ENCODE results near the gene P2RX1.

The P2RX1 gene

DNA sequence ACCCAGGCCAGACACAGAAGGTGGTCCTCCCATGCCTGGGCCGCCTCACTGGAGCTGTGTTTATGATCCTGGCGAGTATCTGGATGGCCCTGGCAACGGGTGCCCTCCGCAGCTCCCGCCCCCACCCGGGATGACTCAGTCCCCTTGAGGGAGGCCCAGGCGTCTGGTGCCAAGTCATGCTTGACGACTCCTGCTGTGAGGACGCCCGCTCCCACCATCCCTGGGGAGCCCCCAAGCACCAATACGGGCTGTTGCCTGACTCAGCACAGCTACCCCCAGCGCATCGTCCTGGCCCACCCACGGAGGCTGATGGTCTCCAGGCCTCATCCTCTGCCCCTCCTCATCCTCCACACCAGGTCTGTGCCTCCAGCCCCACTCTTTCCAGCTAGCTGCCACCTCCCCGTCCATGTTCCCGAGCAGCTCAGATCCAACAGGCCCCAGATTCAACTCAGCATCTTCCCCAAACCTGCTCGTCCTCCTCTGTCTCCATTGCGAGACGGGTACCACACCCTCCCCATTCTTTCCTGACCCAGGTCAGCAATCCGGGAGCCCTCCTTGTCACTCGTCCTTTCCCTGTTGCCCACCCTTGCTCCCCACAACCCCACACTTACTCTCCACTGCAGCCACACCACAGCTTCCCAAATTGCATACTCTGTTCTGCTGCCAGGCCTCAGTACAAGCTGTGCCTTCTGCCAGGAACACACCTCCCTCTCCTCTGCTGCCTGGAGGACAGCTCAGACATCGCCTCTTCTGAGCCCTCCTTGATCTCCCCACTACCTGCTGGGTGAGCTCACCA lies 26.0 kb downstream of the P2RX1 start:
- no peak for DNase-seq (ENCODE audit: low spot score)
- TF ChIP-seq, protein P1, sequence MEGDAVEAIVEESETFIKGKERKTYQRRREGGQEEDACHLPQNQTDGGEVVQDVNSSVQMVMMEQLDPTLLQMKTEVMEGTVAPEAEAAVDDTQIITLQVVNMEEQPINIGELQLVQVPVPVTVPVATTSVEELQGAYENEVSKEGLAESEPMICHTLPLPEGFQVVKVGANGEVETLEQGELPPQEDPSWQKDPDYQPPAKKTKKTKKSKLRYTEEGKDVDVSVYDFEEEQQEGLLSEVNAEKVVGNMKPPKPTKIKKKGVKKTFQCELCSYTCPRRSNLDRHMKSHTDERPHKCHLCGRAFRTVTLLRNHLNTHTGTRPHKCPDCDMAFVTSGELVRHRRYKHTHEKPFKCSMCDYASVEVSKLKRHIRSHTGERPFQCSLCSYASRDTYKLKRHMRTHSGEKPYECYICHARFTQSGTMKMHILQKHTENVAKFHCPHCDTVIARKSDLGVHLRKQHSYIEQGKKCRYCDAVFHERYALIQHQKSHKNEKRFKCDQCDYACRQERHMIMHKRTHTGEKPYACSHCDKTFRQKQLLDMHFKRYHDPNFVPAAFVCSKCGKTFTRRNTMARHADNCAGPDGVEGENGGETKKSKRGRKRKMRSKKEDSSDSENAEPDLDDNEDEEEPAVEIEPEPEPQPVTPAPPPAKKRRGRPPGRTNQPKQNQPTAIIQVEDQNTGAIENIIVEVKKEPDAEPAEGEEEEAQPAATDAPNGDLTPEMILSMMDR (IDR thresholded peaks at IDR 0.05; ENCODE audit: borderline replicate concordance, control extremely low read depth, extremely low read depth, insufficient read depth, missing control alignments): no peak
- in situ Hi-C loops (cut with MboI; ENCODE audit: low sequenced_read_pairs, unreplicated experiment): no loop called here

GRCh38 chr17:3889325-3890012 lies 26.8 kb downstream of the P2RX1 start:
- in situ Hi-C loops (cut with MboI; ENCODE audit: low sequenced_read_pairs, unreplicated experiment): no loop called here
- DNase-seq (ENCODE audit: low spot score): no peak

DNA sequence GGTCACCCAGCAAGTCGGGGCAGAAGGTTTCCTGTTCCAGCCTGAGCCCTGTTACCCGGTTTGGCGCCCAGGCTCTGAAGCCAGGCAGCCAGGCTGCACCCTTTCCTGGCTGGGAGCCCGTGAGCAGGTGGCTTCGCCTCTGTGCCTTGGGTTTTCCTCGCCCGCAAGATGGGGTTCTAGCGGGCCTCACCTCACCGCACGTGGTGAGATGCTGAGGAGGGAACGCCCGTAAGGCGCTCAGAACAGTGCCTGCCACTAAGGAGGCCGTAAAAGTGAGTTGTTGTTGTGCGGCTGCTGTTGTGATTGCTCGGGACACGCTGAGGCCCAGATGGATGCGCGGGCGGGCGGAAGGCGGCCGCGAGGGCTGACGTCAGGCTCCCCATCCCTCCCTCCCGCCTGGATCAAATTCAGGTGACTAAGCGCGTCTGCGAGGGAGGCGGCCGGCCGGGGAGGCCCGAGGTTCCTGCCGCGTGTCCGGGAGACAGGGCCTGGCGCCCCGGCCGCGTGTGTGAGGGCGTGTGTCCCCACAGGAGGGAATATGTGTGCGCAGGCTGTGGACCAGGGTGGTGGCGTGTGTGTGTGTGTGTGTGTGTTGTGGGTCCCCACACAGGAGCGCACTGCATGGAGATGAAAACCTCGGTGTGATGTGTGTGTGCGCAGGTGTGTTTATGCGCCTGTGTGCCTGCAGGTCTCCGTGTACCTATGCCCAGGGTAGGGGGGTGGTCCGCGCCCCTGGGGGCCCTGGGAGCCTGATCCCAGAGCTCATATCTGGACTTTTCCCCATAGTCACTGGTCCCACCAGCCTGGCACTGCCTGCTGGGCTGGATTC lies 27.7 kb downstream of the P2RX1 start:
- TF ChIP-seq, protein P1 (IDR thresholded peaks at IDR 0.05; ENCODE audit: borderline replicate concordance, control extremely low read depth, extremely low read depth, insufficient read depth, missing control alignments): no peak
- no peak for DNase-seq (ENCODE audit: low spot score)
- in situ Hi-C loops (cut with MboI; ENCODE audit: low sequenced_read_pairs, unreplicated experiment): no loop called here

More at GRCh38 chr17:3889325-3890012, 26.8 kb downstream of the P2RX1 start:
- TF ChIP-seq, protein P1 (IDR thresholded peaks at IDR 0.05; ENCODE audit: borderline replicate concordance, control extremely low read depth, extremely low read depth, insufficient read depth, missing control alignments): no peak

- TF ChIP-seq, protein P1 (IDR thresholded peaks at IDR 0.05; ENCODE audit: borderline replicate concordance, control extremely low read depth, extremely low read depth, insufficient read depth, missing control alignments): no peak
- DNase-seq (ENCODE audit: low spot score): no peak
- in situ Hi-C loops (cut with MboI; ENCODE audit: low sequenced_read_pairs, unreplicated experiment): no loop called here
These were observed 28.5 kb downstream of the P2RX1 start for GRCh38 chr17:3887804-3888203.

DNA sequence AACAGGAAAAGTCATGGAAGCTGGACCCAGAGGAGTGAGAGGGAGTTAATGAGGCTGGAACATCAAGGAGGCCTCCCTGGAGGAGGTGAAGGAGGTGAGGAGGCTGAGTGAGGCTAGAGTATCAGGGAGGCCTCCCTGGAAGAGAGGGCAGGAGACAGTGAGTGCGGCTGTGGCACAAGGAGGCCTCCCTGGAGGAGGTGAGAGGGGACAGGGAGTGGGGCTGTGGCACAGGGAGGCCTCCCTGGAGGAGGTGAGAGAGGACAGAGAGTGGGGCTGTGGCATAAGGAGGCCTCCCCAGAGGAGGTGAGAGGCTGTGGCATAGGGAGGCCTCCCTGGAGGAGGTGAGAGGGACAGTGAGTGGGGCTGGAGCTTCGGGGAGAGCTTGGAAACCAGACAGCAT lies 28.9 kb downstream of the P2RX1 start:
- TF ChIP-seq, protein P1 (IDR thresholded peaks at IDR 0.05; ENCODE audit: borderline replicate concordance, control extremely low read depth, extremely low read depth, insufficient read depth, missing control alignments): no peak
- in situ Hi-C loops (cut with MboI; ENCODE audit: low sequenced_read_pairs, unreplicated experiment): no loop called here
- DNase-seq (ENCODE audit: low spot score): no peak

- in situ Hi-C loops (cut with MboI; ENCODE audit: low sequenced_read_pairs, unreplicated experiment): no loop called here
- no peak for DNase-seq (ENCODE audit: low spot score)
- TF ChIP-seq, protein P1 (IDR thresholded peaks at IDR 0.05; ENCODE audit: borderline replicate concordance, control extremely low read depth, extremely low read depth, insufficient read depth, missing control alignments): no peak
These were observed 29.5 kb downstream of the P2RX1 start for GRCh38 chr17:3886776-3887175.
